Stimulated activated CD4-positive, alpha-beta T cell treated with anti-CD3 and anti-CD28 coated beads, Interleukin-1b, Interleukin-23, amount 100 ng/mL, for 4 hours (primary cell): ENCODE data around the gene WNT3A.
"Not testable (repeated sequence)": the region's sequence is repeated elsewhere in the genome, so short reads cannot be mapped to it uniquely, and the experiment has no call there.

Experiments used
- DNase-seq, 2 donors: peaks; one replicate each; pipeline ENCODE4 v3.0.0-alpha.2; 2020; ENCODE audit warnings: low read depth in 2 of 2

WNT3A gene, protein sequence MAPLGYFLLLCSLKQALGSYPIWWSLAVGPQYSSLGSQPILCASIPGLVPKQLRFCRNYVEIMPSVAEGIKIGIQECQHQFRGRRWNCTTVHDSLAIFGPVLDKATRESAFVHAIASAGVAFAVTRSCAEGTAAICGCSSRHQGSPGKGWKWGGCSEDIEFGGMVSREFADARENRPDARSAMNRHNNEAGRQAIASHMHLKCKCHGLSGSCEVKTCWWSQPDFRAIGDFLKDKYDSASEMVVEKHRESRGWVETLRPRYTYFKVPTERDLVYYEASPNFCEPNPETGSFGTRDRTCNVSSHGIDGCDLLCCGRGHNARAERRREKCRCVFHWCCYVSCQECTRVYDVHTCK

DNA sequence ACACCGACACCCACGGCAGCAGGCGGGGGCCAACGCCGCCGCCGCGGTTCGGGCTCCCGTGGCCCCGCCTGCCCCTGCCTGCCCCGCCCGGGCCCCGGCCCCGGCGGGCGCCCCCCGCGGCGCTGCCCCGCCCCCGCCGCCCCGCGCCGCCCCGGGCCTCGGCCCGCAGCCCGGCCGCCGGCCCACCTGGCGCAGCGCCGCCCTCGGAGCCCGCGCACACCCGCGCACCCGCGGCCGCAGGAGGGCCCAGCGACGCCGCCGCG lies at the start of gene WNT3A:
Gene WNT3A, plus strand, starts transcription at position 213 of the 263 bp plus-strand sequence. CDS start 131 bp downstream, outside the sequence.
- no peak for DNase-seq

DNA sequence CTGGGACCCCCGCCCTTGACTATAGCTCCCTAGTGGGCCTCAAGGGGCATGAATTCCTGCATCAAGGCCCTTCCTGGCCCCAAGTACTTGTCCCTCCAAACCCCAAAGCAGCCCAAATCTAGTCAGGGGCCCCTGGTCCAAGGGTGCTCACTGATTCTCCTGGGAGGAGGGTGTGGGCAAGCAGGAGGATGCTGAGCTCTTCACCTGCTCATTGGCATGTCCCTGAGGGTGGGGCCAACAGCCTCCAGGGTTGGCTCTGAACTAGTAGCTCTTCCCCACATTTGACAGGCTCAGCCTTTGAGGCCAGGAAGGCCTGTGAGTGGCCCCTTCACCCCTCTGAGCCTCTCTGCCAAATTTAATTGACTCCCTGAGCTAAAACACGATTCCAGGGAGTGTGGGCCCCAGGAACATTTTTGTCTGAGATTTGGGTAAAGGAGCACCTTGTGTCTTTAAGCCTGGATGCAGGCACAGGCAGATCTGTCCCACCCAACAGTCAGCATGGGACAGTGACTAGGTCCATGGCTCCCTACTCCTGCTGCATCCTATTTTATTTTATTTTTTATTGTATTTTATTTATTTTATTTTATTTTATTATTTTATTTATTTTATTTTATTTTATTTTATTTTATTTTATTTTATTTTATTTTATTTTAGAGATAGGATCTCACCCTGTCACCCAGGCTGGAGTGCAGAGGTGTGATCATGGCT lies 48.0 kb upstream of the WNT3A start:
- DNase-seq, result no peak

DNA sequence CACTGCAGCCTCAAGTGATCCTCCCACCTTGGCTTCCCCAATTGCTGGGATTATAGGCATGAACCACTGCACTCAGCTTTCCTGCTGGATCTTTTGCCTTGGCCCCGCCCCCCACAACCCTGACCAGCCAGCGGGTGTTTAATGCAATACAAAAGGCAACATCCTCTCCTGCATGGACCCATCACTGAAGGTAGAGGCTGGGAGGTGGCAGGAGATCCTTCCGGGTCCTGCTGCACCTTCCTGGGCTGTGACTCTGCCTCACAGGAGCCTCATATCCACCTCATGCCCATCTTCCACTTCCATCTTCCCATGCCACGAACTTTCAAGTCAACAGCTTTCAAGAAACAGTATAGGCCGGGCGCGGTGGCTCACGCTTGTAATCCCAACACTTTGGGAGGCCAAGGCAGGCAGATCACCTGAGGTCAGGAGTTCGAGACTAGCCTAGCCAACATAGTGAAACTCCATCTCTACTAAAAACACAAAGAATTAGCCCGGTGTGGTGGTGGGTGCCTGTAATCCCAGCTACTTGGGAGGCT lies 47.4 kb upstream of the WNT3A start:
- no peak for DNase-seq

DNA sequence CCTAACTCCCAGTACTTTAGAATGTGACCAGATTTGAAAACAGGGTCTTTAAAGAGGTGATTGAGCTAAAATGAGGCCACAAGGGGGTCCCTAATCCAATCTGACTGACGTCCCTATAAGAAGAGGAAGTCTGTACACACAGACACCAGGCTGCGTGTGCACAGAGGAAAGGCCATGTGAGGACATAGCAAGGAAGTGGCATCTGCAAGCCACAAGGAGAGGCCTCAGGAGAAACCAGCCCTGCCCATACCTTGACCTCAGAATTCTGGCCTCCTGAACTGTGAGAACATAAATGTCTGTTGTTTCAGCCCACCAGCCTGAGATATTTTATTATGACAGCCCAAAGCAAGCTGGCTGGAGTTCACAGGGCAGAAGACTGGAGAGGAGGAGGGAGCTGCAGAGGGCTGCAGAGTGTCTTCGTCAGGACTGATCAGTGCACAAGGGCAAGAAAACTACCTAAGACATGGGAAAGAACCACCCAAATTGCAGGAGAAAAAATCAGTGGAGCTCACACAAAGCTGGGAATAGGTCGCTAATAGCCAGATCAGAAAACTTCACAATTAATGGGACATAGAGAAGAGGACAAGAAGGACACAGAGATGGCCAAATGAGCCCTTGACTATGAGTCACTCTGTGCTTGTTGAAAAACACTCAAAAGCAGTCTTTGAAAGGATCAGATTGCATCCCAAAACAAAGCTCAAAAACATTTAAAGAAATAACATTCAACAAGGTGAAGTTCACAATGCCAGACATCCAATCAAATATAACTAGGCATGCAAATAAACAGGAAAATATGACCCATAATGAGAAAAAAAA lies 44.9 kb upstream of the WNT3A start:
- DNase-seq, result no peak

DNA sequence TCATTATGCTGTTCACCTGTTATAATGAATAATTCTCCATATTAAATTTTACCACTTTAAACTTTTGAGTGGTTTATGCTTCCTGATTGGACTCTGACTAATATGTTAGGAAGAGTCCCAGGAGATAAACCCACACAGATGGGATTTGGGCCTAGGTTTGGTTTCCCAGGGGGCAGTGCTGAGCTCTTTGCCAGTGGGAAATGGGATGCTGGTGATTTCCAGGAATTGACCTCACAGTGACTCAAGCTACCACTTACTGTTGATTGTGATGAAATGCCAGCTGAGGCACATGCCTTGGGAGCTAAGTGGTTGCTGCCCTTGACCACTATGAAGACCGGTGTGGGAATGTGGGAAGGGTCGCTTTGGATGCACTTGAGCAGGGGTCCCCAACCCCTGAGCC lies 40.1 kb upstream of the WNT3A start:
- DNase-seq, result not testable (repeated sequence)

DNA sequence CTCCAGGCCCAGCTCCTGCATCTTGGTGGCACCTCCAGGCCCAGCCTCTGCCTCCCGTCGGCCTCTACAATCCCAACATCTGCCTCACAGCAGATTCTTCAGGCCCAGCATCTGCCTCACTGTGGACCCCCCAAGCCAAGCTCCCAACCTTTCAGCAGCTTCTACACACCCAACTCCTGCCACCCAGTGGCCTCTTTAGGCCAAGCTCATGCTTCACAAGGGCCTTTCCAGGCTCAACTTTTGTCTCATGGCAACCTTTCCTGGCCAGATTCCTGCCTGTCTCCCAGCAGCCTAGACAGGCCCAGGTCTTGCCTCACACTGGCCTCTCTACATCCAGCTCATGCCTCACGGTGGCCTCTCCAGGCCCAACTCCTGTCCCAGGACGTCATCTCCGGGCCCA lies 39.0 kb upstream of the WNT3A start:
- DNase-seq, result not testable (repeated sequence)

DNA sequence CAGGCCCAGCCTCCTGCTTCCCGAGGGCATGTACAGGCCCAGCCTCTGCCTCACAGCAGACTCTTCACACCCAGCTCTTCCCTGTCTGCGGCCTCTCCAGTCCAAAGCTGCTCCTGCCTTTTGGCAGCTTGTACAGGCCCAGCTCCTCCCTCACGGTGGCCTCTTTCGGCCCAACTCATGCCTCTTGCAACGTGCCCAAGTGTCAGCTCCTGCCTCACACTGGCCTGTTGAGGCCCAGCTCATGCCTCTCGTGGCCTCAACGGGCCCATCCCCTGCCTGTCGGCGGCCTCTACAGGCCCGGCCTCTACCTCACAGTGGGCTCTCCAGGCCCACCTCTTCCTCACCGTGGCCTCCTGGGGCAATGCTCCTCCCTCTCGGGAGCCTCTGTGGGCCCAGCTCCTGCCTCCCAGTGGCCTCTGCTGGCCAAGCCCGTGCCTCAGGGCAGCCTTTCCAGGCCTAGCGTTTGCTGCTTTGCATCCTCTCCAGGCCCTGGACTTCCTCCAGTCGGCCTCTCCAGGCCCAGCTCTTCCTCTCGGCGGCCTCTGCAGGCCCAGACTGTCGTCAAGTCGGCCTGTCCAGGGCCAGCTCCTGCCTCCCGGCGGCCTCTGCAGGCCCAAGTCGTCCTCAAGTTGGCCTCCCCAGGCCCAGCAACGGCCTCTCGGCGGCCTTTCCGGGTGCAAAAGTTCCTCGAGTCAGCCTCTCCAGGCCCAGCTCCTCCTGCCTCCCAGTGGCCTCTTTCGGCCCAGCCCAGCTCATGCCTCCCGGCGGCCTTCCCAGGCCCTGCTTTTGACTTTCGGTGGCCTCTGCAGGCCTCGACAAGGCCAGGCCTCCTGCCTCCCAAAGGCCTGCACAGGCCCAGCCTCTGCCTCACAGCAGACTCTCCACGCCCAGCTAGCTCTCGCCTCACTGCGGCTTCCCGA lies 36.5 kb upstream of the WNT3A start:
- not testable (repeated sequence) for DNase-seq

DNA sequence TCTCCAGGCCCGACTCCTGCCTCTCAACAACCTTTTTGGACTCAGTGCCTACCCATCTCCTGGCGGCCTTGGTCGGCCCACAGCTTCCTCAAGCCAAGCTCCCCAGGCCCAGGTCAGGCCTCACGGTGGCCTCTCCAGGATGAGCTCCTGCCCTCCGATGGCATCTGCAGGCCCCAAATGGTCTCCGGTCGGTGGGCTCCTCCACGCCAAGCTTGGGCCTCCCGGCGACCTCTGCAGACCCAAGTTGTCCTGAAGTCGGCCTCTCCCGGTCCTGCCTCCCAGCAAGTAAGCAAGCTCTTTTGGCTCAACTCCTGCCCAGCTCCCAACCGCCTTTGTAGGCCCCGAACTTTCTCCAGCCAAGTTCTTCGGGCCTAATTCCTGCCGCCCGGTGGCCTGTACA lies 35.6 kb upstream of the WNT3A start:
- DNase-seq, result not testable (repeated sequence)

DNA sequence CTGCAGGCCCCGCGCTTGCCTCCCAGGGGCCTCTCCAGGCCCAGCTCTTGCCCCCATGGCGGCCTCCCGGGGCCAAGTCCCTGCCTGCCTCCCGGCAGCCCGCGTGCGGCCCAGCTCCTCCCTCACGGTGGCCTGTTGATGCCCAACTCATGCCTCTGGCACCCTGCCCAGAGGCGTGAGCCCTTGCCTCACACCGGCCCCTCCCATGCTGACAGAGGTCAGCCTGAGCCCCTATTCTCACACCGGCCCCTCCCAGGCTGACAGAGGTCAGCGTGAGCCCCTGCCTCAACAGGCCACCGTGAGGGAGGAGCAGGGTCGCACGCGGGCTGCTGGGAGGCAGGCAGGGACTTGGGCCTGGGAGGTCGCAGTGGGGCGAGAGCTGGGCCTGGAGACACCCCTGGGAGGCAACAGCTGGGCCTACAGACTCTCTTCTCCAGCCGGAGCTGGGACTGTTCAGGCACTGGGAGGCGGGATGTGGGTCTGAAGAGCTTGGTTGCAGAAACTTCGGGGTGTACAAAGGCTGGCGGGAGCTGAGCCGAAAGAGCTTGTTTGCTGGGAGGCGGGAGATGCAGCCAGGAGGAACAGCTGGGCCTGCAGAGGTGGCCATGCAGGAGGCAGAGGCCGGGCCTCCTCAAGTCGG lies 35.0 kb upstream of the WNT3A start:
- not testable (repeated sequence) for DNase-seq

DNA sequence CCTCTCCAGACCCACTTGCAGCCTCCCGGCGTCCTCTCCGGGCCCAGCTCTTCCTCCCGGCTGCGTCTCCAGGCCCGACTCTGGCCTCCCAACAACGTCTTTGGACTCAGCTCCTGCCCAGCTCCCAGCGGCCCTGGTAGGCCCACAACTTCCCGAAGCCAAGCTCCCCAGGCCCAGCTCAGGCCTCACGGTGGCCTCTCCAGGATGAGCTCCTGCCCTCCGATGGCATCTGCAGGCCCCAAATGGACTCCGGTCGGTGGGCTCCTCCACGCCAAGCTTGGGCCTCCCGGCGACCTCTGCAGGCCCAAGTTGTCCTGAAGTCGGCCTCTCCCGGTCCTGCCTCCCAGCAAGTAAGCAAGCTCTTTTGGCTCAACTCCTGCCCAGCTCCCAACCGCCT lies 34.5 kb upstream of the WNT3A start:
- DNase-seq, result not testable (repeated sequence)

DNA sequence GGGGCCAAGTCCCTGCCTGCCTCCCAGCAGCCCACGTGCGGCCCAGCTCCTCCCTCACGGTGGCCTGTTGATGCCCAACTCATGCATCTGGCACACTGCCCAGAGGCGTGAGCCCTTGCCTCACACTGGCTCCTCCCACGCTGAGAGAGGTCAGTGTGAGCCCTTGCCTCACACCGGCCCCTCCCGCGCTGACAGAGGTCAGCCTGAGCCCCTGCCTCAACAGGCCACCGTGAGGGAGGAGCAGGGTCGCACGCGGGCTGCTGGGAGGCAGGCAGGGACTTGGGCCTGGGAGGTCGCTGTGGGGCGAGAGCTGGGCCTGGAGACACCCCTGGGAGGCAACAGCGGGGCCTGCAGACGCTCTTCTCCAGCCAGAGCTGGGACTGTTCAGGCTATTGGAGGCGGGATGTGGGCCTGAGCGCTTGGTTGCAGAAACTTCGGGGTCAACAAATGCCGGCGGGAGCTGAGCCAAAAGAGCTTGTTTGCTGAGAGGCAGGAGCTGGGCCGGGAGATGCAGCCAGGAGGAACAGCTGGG lies 33.9 kb upstream of the WNT3A start:
- DNase-seq, result not testable (repeated sequence)

DNA sequence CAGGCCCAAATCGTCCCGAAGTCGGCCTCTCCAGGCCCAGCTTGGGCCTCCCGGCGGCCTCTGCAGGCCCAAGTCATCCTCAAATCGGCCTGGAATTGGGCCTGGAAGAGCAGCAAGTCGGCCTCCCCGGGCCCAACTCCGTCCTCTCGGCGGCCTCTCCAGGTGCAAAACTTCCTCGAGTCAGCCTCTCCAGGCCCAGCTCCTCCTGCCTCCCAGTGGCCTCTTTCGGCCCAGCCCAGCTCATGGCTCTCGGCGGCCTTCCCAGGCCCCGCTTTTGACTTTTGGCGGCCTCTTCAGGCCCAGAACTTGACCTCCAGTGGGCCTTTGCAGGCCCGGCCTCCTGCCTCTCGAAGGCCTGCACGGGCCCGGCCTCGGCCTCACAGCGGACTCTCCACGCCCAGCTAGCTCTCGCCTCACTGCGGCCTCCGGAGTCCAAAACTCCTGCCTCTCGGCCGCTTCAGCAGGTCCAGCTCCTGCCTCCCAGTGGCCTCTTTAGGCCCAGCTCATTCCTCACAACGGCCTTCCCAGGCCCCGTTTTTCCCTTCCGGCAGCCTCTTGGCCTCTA lies 33.0 kb upstream of the WNT3A start:
- not testable (repeated sequence) for DNase-seq

DNA sequence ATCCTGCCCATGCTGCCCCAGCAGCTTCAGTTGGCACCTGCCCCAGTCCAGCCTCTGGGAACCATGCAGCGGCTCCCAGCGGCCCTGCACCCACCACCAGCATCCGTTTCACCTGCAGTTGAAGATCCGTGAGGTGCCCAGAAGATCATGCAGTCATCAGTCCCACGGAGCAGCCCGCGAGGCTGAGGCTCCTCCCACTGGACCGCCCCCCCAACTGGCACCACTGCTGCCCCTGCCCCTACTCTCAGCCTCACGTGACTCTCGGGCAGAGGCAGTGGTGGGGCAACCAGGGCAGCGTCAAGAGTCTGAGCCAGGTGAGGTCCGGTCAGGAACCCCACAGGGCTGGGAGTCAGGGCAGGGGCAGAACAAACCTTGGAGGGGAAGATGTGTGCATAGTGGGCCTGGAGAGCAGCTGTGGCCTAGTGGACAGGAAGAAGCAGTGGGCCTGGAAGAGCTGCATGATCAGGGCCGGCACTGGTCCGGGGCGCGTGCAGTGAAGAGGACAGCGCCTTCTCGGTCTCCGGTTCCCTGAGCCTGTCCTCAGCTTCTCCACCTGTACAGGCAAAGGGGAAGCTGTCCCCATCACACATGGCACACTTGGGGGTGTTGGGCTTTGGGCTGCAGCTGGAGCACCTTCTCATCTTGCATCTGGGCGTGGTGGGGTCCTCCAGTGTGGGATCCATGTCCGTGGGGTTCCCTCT lies 31.1 kb upstream of the WNT3A start:
- not testable (repeated sequence) for DNase-seq

DNA sequence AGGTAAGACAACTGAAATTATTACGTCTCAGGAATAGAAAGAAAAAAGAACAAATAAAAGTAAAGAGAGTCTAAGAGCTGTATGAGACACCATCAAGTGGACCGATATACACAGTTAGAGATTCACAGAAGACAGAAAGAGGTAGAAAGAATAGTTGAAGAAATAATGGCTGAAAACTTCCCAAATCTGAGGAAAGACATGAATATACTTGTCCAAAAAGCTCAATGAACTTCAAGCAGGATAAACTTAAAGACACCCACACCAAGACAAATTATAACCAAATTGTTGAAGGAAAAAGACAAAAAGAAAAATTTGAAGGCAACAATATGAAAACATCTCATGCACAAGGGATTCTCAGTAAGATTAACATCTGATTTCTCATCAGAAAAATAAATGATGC lies 19.6 kb upstream of the WNT3A start:
- DNase-seq, result no peak

DNA sequence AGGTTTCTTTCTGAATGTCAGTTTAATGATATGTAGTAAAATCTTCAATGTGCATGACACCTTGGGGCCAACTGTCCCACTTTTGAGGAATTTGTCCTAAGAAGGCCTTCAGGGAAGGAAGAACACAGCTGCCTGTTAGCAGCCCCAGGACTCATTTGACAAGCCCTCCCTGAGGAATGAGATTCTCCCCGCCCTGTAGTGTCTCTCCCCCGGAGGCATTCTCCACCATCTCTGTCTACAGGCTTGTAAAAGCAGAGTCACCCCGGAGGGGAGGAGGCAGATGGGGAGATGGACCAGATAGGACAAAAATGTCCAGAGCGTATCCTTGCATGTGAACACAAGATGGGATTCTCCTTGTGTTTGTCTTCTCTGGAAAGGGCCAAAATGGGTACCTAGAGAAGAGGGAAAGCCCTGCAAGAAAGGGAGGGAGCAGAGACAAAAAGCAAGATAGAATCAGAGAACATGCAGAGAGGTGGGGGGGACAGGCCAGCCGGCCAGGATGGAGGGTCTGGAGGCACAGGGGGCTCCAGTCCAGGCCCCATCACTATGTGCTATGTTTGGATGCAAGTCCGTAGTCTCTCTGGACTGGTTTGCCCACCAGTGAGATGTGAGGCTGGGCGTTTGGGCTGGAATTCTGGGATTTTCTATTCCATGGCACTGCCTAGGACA lies 12.0 kb upstream of the WNT3A start:
- DNase-seq, result no peak

DNA sequence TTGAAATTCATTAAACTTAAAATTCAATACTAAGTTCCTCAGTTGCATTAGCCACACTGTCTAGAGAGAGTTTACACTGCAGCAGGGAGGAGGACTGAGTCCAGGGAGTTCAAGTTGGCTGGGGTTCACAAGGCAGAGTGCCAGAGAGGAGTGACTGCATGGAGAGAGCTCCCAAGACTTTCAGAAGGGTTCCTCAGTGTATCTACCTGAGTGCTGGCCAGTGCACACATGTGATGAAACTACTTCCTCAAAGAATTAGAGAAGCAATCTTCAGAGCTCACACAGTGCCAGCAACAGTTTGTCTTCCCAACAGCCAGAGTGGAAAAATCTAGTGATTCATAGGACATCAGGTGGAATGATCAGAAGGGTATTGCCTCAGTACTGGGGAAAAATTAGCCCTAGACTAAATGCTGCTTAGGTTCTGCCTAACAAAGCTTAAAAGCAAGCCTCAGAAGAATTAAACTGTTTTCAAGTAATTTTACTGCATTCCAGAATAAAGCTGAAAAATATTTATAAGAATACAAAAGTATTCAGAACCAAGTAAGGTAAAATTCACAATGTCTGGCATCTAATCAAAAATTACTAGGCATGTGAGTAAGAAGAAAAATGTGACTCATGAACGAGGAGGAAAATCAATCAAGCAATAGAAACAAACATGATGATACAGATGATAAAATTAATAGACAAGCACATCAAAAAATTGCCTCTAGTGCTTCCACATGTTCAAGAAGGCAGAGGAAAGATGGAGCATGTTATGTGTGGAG lies 10.4 kb upstream of the WNT3A start:
- no peak for DNase-seq

DNA sequence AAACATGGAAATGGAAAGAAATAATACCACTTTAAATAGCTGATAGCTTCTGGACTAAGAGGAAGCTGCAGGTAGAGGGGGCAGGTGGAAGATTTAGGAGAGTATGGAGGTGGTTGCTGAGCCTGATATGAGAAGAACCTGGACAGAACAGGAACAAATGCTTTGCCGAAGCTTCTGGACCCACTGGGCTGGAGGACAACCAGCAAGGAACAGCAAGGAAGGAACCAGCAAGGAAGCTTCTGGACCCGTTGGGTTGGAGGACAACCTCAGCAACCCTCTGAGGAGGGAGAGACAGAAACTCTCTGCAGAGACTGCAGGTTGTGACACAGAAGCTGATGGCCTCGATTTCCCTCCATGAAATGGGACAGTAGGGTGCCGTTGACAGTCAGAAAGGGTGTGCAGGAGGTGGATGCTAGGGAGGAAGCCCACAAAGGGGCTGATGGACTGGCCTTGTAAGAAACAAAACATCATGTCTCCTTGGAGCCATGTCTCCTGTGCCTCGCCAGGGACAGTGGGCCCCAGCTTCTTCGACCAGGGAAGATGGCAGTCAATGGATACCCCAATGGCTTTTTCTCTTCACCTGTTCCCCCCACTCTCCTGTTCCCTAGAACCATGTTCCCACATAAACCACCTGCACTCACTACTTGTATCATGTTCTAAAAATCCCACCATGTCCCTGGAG lies 8.3 kb upstream of the WNT3A start:
- no peak for DNase-seq
